Posterior cingulate gyrus (tissue), 11 donors: ENCODE results near the gene SPON1.
"Not testable (repeated sequence)": the region's sequence is repeated elsewhere in the genome, so short reads cannot be mapped to it uniquely, and the experiment has no call there.

Experiments
- DNase-seq, 10 donors: peaks; one replicate each; pipeline versions ENCODE4 v3.0.0 to v3.0.0-alpha.2; 2020 to 2021; ENCODE audit warnings: mixed read lengths in 3 of 10
- intact Hi-C: fragments of 100-400 bp; cut with DNase I; formaldehyde crosslinking; loops from one replicate; pipeline ENCODE4 v1.15.1; 2023

Gene SPON1

DNA sequence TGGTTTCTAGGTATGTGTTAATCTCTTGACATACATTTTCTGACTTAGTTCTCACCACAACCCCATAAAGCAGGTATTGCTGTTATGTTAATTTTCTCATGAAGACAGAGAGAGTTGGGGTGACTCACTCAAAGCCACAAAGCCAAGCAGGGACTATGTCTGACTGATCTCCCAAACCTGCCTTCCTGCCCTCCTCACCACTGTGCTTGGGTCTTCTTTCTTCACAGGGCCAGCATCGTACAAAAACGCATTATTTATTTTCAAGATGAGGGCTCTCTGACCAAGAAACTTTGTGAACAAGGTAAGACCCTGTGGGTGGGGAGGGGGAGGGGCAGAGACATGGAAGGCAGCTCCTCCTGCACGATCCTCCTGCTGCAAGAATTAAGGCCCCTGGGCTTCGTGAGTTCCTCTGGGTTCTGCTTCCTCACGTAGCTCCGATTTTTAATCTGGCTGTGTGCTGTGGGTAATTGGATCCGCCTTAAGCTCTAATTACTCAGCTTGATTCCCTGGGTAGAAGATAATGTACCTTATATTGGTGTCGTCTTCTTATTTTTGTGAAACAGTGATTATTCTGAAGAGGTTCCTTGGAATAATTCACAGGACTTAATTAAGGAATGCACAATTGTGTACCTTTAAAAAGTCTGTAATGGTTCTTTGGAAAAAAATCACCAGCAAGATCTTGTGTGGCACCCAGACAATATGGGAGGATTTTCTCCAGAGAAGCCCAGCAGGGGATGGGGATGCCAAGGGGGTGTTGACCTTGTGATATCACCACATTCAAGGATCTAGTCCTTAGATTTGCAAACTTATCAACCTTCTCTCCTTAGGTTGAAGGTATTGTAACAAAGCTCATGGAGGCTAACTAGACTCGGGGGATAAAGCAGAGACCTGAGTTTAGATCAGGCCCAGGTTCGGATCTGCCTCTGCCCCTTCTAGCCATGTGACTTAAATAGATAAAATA lies 112.9 kb downstream of the SPON1 start:
- intact Hi-C loops, result no loop called here
- DNase-seq, result no peak

DNA sequence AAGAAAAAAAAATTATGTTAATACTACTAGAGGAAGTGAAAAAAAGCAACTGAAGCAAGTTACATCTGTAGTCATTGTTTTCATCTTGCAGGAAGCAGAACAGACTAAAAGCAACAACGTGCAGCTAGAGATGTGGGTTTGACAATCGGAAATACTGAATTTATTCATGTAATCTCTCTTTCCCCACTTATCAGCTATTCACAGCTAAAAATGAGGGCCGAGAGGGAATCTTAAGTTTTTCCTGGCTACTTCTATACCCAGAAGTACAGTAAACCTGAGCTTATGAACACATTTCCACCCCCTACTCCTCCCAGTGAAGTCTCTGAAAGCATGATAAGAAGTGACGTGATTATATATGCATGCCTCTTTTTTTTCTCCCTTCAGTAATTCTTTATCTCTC lies 116.5 kb downstream of the SPON1 start:
- intact Hi-C loops, result no loop called here
- no peak for DNase-seq

DNA sequence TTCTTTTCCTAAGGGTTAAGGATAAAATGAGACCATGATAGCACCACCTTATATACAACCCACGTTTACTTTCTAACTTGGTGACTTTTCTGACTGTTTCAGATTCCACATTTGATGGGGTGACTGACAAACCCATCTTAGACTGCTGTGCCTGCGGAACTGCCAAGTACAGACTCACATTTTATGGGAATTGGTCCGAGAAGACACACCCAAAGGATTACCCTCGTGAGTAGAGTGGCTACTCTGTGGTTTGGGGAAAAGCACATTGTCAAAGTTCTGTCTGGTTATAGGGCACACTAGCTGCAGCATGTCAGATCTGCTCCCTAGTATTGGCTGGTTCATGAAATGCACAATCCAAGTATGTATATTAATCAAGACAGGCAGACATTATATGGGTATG lies 117.3 kb downstream of the SPON1 start:
- intact Hi-C loops, result no loop called here
- DNase-seq, result no peak

DNA sequence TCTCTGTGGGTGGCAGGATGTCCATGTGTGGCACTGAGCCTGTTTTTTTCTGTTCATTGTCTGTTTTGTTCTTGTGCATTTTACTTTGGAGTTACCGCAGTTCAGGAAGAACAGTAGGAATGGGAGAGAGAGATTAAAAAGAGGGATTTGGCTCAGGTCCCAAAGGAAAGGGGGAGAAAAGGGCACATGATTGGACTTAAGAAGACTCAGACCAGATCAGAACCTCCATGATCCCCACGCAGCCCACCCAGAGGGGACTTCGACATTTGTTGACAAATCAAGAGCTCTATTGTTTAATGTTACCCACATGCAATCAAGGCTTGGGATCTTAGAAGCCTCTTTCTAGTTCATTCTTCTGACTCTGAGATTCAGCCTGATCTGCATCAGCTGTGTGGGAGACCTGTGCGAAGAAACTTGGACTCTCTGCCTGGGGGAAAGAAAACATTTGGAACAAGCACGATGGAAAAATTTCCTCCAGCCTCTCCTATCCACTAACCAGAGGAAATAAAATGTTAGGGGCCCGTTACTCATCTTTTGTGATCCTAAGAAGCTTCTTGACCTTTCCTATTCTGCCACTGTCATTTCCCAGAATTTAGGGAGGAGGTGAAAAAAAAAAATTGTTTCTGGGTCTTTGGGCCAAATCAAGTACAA lies 119.2 kb downstream of the SPON1 start:
- intact Hi-C loops, result no loop called here

DNA sequence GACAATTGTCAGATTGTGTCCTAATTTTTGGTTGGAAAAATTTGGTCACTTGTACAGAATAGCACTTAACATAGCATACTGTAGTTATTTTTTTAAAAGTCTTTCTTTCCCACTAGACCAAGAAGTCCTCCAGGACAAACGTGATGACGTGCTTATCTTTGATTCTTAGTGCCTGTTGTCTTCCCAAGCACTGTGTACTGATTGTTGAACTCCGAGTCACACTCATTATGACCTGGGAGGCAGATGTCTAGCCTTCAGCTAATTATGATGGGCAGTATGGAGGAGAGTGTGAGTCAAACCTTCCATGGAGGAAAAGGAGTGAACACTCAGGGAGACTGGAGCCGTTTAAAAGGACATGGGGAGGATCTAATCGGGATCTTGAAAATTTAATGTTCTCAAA lies 119.8 kb downstream of the SPON1 start:
- DNase-seq, result no peak
- intact Hi-C loops, result no loop called here

More for the DNA sequence above, 119.2 kb downstream of the SPON1 start:
- no peak for DNase-seq

DNA sequence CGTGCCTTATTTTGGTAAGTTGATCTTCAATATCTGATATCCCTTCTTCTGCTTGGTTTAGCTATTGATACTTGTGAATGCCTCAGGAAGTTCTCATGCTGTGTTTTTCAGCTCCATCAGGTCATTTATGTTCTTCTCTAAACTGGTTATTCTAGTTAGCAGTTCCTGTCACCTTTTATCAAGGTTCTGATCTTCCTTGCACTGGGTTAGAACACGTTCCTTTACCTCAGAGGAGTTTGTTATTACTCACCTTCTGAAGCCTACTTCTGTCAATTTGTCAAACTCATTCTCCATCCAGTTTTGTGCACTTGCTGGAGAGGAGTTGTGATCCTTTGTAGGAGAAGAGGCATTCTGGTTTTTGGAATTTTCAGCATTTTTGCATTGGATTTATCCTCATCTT lies 126.3 kb downstream of the SPON1 start:
- DNase-seq, intact Hi-C loops: not testable (repeated sequence)

DNA sequence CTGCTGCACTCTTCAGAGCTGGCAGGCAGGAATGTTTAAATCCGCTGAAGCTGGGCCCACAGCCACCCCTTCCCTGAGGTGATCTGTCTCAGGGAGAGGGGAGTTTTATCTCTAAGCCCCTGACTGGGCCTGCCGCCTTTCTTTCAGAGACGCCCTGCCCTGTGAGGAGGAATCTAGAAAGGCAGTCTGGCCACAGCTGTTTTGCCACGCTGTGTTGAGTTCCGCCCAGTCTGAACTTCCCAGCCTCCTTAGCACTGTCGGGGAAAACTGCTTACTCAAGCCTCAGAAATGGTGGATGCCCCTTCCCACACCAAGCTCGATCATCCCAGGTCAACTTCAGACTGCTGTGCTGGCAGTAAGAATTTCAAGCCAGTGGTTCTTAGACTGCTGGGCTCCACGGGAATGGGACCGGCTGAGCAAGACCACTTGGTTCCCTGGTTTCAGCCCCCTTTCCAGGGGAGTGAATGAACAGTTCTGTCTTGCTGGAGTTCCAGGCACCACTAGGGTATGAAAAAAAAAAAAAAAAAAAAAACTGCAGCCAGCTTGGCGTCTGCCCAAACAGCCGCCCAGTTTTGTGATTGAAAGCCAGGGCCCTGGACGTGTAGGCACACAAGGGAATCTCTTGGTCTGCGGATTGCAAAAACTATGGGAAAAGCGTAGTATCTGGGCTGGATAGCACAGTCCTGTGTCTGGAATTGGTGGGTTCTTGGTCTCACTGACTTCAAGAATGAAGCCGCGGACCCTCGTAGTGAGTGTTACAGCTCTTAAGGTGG lies 127.4 kb downstream of the SPON1 start:
- intact Hi-C loops, result no loop called here
- DNase-seq, result no peak

DNA sequence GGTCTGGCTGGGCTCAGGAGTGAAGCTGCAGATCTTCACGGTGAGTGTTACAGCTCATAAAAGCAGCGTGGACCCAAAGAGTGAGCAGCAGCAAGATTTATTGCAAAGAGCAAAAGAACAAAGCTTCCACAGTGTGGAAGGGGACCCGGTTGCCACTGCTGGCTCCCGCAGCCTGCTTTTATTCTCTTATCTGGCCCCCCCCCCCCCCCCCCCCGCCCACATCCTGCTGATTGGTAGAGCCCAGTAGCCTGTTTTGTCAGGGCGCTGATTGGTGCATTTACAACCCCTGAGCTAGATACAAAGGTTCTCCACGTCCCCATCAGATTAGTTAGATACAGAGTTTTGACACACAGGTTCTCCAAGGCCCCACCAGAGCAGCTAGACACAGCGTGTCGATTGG lies 128.1 kb downstream of the SPON1 start:
- not testable (repeated sequence) for DNase-seq

DNA sequence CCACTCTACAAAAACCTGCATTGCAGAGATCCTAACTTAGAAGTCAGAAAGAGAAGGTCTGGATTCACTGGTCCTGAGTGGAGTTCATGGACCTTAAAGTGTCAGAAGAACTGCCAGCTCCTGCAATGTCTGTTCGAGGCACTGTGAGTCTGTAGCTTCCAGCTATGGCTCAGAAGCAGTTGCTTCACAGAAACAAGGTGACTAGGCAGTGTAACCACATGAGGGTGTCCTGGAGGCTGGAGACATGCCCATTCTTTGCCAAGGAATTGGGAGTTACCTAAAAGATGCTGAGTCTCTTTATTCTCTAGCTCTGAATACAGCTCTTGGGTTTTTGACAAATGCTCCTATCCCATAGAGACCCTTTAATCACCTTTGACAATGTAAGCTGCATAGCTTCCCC lies 130.5 kb downstream of the SPON1 start:
- DNase-seq, result no peak
- intact Hi-C loops, result no loop called here

More for the DNA sequence above, 128.1 kb downstream of the SPON1 start:
- intact Hi-C loops, result not testable (repeated sequence)

DNA sequence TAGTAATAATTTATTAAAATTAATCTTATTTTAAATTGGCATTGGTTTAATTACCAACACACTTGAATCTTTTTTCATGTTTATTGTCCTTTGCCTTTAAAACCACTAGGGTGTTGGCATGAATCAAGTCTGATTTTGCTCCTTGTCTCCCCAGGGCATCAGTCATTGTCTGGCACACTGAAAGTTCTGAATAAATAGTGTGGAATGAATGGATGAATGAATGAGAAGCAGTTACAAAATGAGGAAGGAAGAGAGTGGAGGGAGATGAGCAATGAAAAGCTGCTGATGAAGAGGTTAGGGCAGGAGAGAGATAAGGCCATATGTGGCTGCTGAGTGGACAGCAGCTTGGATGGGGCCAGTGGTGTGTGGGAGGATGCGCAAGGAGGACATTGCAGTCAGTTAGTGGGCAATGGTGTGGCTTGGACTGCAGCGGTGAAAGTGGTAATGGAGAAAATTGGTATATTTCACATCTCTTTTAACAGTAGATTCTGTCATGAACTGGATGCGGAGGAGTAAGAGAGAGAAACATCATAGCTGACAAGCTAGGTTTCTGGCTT lies 132.0 kb downstream of the SPON1 start:
- DNase-seq, result no peak
- intact Hi-C loops, result no loop called here

DNA sequence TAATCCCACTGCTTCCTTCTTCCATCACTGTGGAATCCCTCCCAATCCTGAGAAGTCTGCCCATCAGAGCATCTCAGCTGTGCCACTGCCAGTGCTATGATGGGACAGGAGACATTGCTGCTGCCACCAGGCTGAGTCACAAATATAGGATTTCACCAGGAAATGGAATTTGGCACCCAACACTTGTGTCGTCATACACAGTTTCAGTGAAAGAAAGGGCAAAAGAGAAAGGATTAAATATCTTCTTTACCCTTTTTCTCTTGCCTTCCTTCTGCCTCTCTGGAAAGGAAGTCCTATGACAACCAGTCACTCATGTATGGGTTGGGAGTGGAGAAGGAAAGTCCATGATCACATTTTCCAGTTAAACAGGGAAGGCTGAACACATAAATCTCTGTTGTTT lies 133.4 kb downstream of the SPON1 start:
- DNase-seq, result no peak
- intact Hi-C loops, result no loop called here

DNA sequence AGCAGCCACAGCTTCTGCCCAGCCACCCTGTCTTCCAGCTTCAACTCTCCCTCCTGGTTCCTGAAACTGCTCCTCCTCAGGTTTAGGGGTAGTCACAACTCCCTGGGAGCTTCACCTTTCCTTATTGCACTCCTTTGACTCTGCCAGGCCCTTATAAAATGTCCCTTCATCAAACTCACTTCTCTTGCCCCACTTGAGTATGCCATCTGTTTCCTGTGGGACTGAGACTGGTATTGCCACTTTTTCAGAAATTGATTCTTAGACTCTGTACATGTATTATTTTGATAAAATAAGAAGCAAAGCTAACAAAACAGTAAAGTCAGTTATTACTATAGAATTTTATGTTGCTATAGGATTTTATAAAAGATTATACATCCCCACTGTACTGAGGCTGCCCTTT lies 134.1 kb downstream of the SPON1 start:
- intact Hi-C loops, result no loop called here
- DNase-seq, result no peak

DNA sequence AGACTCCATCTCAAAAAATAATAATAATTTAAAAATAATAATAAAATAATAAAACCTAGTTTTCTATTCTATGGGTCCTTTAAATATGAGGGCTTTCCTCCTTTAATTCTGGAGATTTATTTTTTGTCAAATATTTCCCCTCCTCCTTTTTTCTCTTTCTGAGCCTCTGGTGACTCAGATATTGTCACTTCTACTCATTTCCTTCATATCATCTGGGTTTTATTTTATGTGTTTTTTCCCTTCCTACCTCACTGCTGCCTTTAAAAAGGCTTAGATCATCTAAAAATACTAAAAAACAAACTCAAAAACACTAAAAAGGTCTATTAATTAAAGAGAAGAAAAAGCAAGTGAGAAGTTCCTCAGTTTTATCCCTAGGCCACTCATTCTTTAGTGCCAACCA lies 138.9 kb downstream of the SPON1 start:
- no peak for DNase-seq
- intact Hi-C loops, result no loop called here

DNA sequence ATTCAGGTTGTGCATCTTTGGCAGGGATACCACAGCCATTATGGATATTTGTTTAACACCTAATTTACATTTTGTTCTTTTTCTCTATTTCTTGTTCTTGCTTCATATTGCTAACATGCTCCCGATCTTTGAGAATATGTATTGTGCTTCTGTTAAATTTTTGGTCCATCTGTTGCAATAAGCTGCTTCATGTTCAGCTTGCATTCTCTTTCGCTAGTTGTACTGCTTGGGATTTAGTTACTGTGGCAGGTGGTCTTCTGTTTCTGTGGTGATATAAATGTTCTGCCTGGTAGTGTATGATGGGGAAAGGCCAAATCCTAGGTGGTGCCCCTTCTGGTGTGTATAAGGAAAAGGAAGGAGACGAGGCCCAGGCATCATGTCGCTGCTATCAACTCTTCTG lies 140.2 kb downstream of the SPON1 start:
- intact Hi-C loops, result no loop called here

DNA sequence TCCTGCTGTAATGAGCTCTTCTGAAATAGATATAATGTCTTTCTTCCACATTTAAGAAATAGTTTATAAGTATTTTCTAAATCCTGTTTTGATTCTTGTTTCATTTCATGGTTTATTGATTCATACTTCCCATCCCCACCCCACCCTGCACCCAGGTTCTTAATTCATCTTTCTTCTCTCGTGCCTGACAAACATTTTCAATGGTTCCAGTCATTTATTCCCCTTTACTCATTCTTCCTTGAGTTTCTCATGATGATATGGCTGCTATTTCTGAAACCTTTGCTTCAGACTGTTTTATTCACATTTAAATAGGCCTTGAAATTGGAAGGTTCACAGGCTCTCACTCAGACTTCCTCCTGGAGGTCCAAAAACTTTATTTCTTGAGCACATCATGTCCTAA lies 142.9 kb downstream of the SPON1 start:
- intact Hi-C loops, result no loop called here
- no peak for DNase-seq

More for the DNA sequence above, 140.2 kb downstream of the SPON1 start:
- no peak for DNase-seq

DNA sequence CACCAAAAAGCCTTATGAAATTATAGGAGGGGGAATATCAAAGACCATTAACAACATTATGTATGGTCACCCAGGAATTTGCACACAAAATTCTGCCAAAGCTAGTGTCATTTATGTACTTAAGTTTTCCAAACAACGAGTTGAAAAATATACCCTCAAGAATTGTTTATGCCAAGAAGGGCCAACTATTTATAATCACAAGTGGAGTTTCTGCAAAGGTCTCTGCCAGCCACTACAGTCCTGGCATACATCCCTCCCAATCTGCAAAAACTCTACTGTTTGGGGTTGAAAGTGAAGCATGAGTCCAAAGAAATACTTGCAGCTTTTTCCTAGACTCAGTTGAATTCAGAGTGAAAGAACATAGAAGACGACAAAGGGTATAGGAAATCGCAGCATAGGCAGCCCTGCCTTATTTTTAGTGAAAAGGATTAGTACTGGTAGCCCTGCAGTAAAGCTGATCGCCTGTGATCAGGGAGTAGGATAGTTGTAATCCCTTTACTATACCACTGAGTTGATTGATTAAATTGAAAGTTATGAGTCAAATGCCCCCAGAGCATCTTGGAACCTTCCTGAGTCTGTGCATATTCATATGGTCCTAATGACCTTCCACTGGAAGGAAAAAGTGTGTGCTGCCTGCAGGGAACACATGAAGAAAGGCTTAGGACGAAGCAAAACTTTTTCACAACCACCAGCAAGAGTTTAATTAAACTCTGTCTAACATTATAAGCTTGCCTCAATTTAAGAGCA lies 144.0 kb downstream of the SPON1 start:
- no peak for DNase-seq
- intact Hi-C loops, result no loop called here

DNA sequence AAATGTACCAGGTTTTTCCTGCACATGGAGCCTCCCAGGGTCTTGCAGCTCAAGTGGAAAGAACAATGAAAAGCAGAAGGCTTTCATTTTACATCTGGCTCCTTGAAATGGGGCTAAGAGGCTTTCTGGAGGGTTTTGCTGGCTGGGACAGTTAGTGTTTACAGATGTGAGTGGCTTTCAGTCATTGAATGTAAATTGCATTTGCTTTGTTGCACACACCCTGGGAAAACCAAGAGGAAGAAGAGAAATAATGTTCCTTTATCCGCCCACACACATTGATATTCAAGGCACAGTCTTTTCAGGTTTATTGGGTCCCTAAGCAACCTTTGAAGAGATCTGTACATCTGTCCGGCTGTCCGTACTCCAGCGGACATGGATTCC lies 144.5 kb downstream of the SPON1 start:
- intact Hi-C loops, result no loop called here
- no peak for DNase-seq

DNA sequence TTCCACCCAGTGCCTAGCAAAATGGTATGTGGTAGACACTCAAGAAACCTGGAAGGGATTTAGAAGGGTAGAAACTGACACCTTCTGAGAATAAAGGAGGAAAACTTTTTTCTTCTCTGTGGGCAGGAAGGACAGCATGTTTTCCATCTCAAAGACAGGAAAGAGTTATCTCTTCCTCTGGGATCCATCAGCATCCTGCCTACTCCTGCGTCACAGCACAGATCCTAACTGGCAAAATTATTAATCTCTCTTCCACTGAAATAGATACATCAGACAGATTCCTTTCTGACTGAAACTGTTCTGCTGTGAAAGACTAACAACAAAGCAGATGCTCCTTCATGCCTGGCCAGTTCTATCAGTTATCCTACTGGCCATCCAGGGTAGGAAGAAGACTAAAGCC lies 147.2 kb downstream of the SPON1 start:
- DNase-seq, result no peak
- intact Hi-C loops, result no loop called here

DNA sequence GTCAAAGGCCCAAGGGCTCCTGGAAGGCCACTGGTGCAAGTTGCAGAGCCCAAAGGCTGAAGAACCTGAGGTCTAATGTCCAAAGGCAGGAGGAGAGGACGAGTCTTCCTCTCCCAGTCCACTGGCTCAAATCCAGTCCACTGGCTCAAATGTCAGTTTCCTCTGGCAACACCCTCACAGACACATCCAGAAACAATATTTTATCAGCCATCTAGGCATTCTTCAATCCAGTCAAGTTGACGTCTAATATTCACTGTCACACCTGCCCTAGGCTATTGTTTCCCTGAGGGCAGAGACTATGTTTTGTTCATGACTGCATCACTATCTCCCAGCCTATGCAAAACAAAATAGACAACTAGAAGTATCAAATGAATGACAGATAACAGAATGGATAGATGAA lies 148.1 kb downstream of the SPON1 start:
- DNase-seq, result no peak
- intact Hi-C loops, result no loop called here

DNA sequence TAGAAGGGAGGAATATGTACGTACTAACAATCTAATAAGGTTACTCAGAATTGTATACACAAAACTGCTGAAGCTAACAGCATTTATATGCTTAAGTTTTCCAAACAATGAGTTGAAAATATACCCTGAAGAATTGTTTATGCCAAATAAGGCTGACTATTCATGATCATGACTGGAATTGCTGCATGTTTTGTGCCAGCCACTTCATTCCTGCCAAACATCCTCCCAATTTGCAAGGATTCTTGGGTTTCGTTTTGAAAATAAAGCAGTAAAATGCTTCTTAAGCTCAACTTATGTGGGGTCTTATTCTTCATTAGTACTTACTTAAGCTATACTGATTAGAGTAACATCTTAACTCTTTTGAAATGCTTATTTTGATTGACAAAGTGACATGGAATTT lies 149.0 kb downstream of the SPON1 start:
- DNase-seq, result no peak
- intact Hi-C loops, result no loop called here
